Activated T-helper 17 cell treated with anti-CD3 and anti-CD28 coated beads, Interleukin-2, amount 50 U/mL, for 72 hours (primary cell): ENCODE results near the gene JMJD6. TPM values are rescaled to one million over a fixed set of nuclear protein-coding genes. Genes with fewer than 3 reads are reported as not detected.
"Not testable (repeated sequence)": the region's sequence is repeated elsewhere in the genome, so short reads cannot be mapped to it uniquely, and the experiment has no call there.

Source experiments
- ATAC-seq: fragments of 150-1000 bp; cut with Tn5 transposase; replicated peaks from 2 replicates; pipeline ENCODE4 v1.10.0; 2021; ENCODE audit warnings: mild to moderate bottlenecking, moderate library complexity
- H3K27ac Mint-ChIP-seq: one replicate; pipeline ENCODE4 v1.8.0; 2022; ENCODE audit warnings: mixed read lengths
- H3K27me3 Mint-ChIP-seq: one replicate; pipeline ENCODE4 v1.8.0; 2022; ENCODE audit warnings: mixed read lengths
- H3K36me3 Mint-ChIP-seq: one replicate; pipeline ENCODE4 v1.8.0; 2022; ENCODE audit warnings: low read depth, mild to moderate bottlenecking, mixed read lengths
- H3K4me1 Mint-ChIP-seq: one replicate; pipeline ENCODE4 v1.8.0; 2022; ENCODE audit warnings: mixed read lengths
- H3K4me3 Mint-ChIP-seq: one replicate; pipeline ENCODE4 v1.8.0; 2022; ENCODE audit warnings: mild to moderate bottlenecking, mixed read lengths
- H3K9me3 Mint-ChIP-seq: one replicate; pipeline ENCODE4 v1.8.0; 2022; ENCODE audit warnings: mixed read lengths
- total RNA-seq, 2 donors: library from RNA; stranded (reverse); gene quantifications; one replicate each; pipeline ENCODE4 v1.2.3, GENCODE V29; 2022

JMJD6 gene
- total RNA-seq, 2 donors from 2014 or later = 99.1 to 144 TPM

GRCh38 chr17:76740329-76741118, 14.1 kb upstream of the JMJD6 start:
- Mint-ChIP-seq H3K27ac (no peak overlapping the region), H3K4me1 (peaks cover 15% of the 10 kb centered on the region), H3K4me3 (no peak overlapping the region), H3K9me3 (no peaks in the 10 kb centered on the region), H3K27me3 (no peaks in the 10 kb centered on the region), H3K36me3 (peaks cover 76% of the 10 kb centered on the region)
- no peak for ATAC-seq

- not testable (repeated sequence) for H3K4me1 Mint-ChIP-seq, ATAC-seq, H3K27ac Mint-ChIP-seq, H3K27me3 Mint-ChIP-seq, H3K9me3 Mint-ChIP-seq
- H3K36me3 Mint-ChIP-seq = peaks cover 76% of the 10 kb centered on the region
- peak overlapping the region; percentile 98 for H3K4me3 Mint-ChIP-seq
Measured at GRCh38 chr17:76739568-76740115, 13.2 kb upstream of the JMJD6 start.

- Mint-ChIP-seq H3K27ac (peak overlapping the region; percentile 95), H3K27me3 (no peaks in the 10 kb centered on the region), H3K36me3 (peaks cover 76% of the 10 kb centered on the region), H3K4me1 (peaks cover 20% of the 10 kb centered on the region), H3K4me3 (peak overlapping the region; percentile 98), H3K9me3 (no peaks in the 10 kb centered on the region)
- no peak for ATAC-seq
Measured at GRCh38 chr17:76738468-76738850, 12.1 kb upstream of the JMJD6 start.

- Mint-ChIP-seq H3K36me3 (peaks cover 76% of the 10 kb centered on the region), H3K9me3 (no peaks in the 10 kb centered on the region), H3K27me3 (no peaks in the 10 kb centered on the region), H3K27ac (peak within 1 kb of the TSS; percentile 95), H3K4me3 (peak within 1 kb of the TSS; percentile 98), H3K4me1 (peaks cover 26% of the 10 kb centered on the region)
- ATAC-seq = peak; percentile 79
Measured at GRCh38 chr17:76737676-76738467, 11.5 kb upstream of the JMJD6 start, which contains the start of gene MFSD11. Gene MFSD11 (plus strand): TSS chr17:76738119. CDS start chr17:76738353, 234 bp downstream.

- Mint-ChIP-seq H3K4me1 (peaks cover 27% of the 10 kb centered on the region), H3K36me3 (peaks cover 76% of the 10 kb centered on the region), H3K27ac (peak within 1 kb of the TSS; percentile 95), H3K27me3 (no peaks in the 10 kb centered on the region), H3K4me3 (peak within 1 kb of the TSS; percentile 98), H3K9me3 (no peaks in the 10 kb centered on the region)
- peak; percentile 75 for ATAC-seq
Measured at GRCh38 chr17:76737082-76737675, 10.8 kb upstream of the JMJD6 start, which contains the start of gene SRSF2. Gene SRSF2 (minus strand): TSS chr17:76737331. CDS start chr17:76737160, 171 bp downstream.

- no peaks in the 10 kb centered on the region for H3K9me3 Mint-ChIP-seq
- no peaks in the 10 kb centered on the region for H3K27me3 Mint-ChIP-seq
- peak overlapping the region; percentile 95 for H3K27ac Mint-ChIP-seq
- H3K4me3 Mint-ChIP-seq = peak overlapping the region; percentile 98
- peaks cover 76% of the 10 kb centered on the region for H3K36me3 Mint-ChIP-seq
- H3K4me1 Mint-ChIP-seq = peaks cover 27% of the 10 kb centered on the region
- peak; percentile 13 for ATAC-seq
Measured at GRCh38 chr17:76736349-76737081, 10.1 kb upstream of the JMJD6 start.

GRCh38 chr17:76735586-76736348, 9.4 kb upstream of the JMJD6 start:
- Mint-ChIP-seq H3K4me1 (peaks cover 27% of the 10 kb centered on the region), H3K36me3 (peaks cover 76% of the 10 kb centered on the region)

GRCh38 chr17:76735006-76735405, 8.6 kb upstream of the JMJD6 start:
- H3K9me3 Mint-ChIP-seq = no peaks in the 10 kb centered on the region
- H3K4me3 Mint-ChIP-seq = peak overlapping the region; percentile 89
- H3K36me3 Mint-ChIP-seq = peaks cover 82% of the 10 kb centered on the region
- peak overlapping the region; percentile 83 for H3K27ac Mint-ChIP-seq
- ATAC-seq = no peak
- H3K4me1 Mint-ChIP-seq = peaks cover 27% of the 10 kb centered on the region
- H3K27me3 Mint-ChIP-seq = no peaks in the 10 kb centered on the region

More at GRCh38 chr17:76735586-76736348, 9.4 kb upstream of the JMJD6 start:
- no peaks in the 10 kb centered on the region for H3K27me3 Mint-ChIP-seq
- peak overlapping the region; percentile 89 for H3K4me3 Mint-ChIP-seq
- peak overlapping the region; percentile 83 for H3K27ac Mint-ChIP-seq
- ATAC-seq = no peak
- H3K9me3 Mint-ChIP-seq = no peaks in the 10 kb centered on the region

GRCh38 chr17:76734080-76734840, 7.9 kb upstream of the JMJD6 start:
- H3K9me3 Mint-ChIP-seq = no peaks in the 10 kb centered on the region
- peak overlapping the region; percentile 89 for H3K4me3 Mint-ChIP-seq
- H3K27me3 Mint-ChIP-seq = no peaks in the 10 kb centered on the region
- no peak for ATAC-seq
- peak overlapping the region; percentile 83 for H3K27ac Mint-ChIP-seq
- peaks cover 30% of the 10 kb centered on the region for H3K4me1 Mint-ChIP-seq
- peaks cover 90% of the 10 kb centered on the region for H3K36me3 Mint-ChIP-seq

GRCh38 chr17:76733618-76733957, 7.2 kb upstream of the JMJD6 start:
- Mint-ChIP-seq H3K27me3 (no peaks in the 10 kb centered on the region), H3K4me3 (peak overlapping the region; percentile 89), H3K36me3 (peaks cover 97% of the 10 kb centered on the region), H3K4me1 (peaks cover 26% of the 10 kb centered on the region), H3K27ac (peak overlapping the region; percentile 83), H3K9me3 (no peaks in the 10 kb centered on the region)
- ATAC-seq = no peak

GRCh38 chr17:76732734-76733617, 6.6 kb upstream of the JMJD6 start:
- Mint-ChIP-seq H3K4me3 (peak overlapping the region; percentile 89), H3K9me3 (no peaks in the 10 kb centered on the region), H3K4me1 (peaks cover 21% of the 10 kb centered on the region), H3K36me3 (peaks cover 97% of the 10 kb centered on the region), H3K27me3 (no peaks in the 10 kb centered on the region), H3K27ac (peak overlapping the region; percentile 83)
- no peak for ATAC-seq
